HepG2 (cell line): ENCODE results near the gene FANCM. TPM values are rescaled to one million over a fixed set of nuclear protein-coding genes. Genes with fewer than 3 reads are reported as not detected.

ENCODE experiments used
- ATAC-seq: fragments of 200-7000 bp; cut with Tn5 transposase; 3 replicates; pipeline ENCODE4 v1.9.1; 2020; ENCODE audit warnings: mild to moderate bottlenecking, moderate library complexity
- BruUV-seq: library from RNA; stranded (reverse); fragments of 400-500 nt; replicated peaks from 2 replicates; lab custom pipeline; 2021; lab: Mats Ljungman, UMichigan
- CTCF ChIA-PET: fragments of 300-600 bp; formaldehyde crosslinking; extraction: SDS; loops from one replicate; lab custom pipeline; 2021; ENCODE audit warnings: low total read pairs, inconsistent platforms, low intra/inter-chr PET ratio; lab: Yijun Ruan, JAX
- POLR2A ChIA-PET: fragments of 350-600 bp; sonication (Branson Sonifier 250); formaldehyde crosslinking; loops from one replicate; lab custom pipeline; 2020; ENCODE audit warnings: antibody characterized with exemption, inconsistent platforms; lab: Yijun Ruan, JAX
- DNase-seq: peaks from one replicate; pipeline ENCODE4 v3.0.0-alpha.2; 2015; ENCODE audit warnings: low spot score
- FAIRE-seq: peaks from 3 replicates; lab custom pipeline; 2011; peaks lifted over from hg19 to GRCh38; lab: Jason Lieb, UNC
- H2AFZ ChIP-seq: one replicate; pipeline ENCODE4 v1.6.1; 2011; ENCODE audit warnings: low read length, inconsistent platforms
- H3K27ac ChIP-seq: fragments of 300-600 bp; 3 replicates; pipeline ENCODE4 v1.8.0; 2011; ENCODE audit warnings: mixed run types, mild to moderate bottlenecking, mixed read lengths, low read length, inconsistent platforms; ENCODE audit not compliant: insufficient read depth; ENCODE audit errors: extremely low read length
- H3K27me3 ChIP-seq, 2 experiments: fragments of 200-600 bp in 1 of 2; 2 replicates in 1 of 2; 3 replicates in 1 of 2; pipeline versions ENCODE4 v1.6.0 to v1.8.0; 2011; ENCODE audit warnings: low read length in 2 of 2, mild to moderate bottlenecking in 2 of 2, moderate library complexity in 2 of 2, inconsistent platforms in 1 of 2; ENCODE audit not compliant: insufficient read depth in 2 of 2, control insufficient read depth in 1 of 2
- H3K36me3 ChIP-seq, 2 experiments: fragments of 200-600 bp in 1 of 2; replicated peaks in 1 of 2; 2 replicates in 1 of 2; 3 replicates in 1 of 2; pipeline versions ENCODE4 v1.5.1 to v1.8.0; 2011; ENCODE audit warnings: low read length in 2 of 2, inconsistent platforms in 1 of 2; ENCODE audit not compliant: insufficient read depth in 2 of 2, control insufficient read depth in 1 of 2
- H3K4me1 ChIP-seq: 2 replicates; pipeline ENCODE4 v1.5.1; 2012; ENCODE audit warnings: low read length, inconsistent platforms; ENCODE audit not compliant: insufficient read depth
- H3K4me2 ChIP-seq: 2 replicates; pipeline ENCODE4 v1.6.0; 2011; ENCODE audit warnings: low read depth, low read length, inconsistent platforms
- H3K4me3 ChIP-seq, 3 experiments: fragments of 200-600 bp in 1 of 3; sonication (generic), shearing (Covaris generic) in 1 of 3; replicated peaks in 1 of 3; 2 replicates each; pipeline ENCODE4 v1.5.1; 2011 to 2016; ENCODE audit warnings: low read length in 3 of 3, inconsistent platforms in 2 of 3, low read depth in 2 of 3, mild to moderate bottlenecking in 2 of 3, control low read depth in 1 of 3, mixed read lengths in 1 of 3; ENCODE audit not compliant: insufficient read depth in 1 of 3
- H3K79me2 ChIP-seq: one replicate; pipeline ENCODE4 v1.6.1; 2011; ENCODE audit warnings: low read length, inconsistent platforms; ENCODE audit not compliant: insufficient read depth
- H3K9ac ChIP-seq: 2 replicates; pipeline ENCODE4 v1.6.0; 2011; ENCODE audit warnings: mild to moderate bottlenecking, low read depth, low read length, inconsistent platforms; ENCODE audit not compliant: insufficient read depth
- H3K9me3 ChIP-seq: 2 replicates; pipeline ENCODE4 v1.5.1; 2012; ENCODE audit warnings: mild to moderate bottlenecking, low read length
- H4K20me1 ChIP-seq: 2 replicates; pipeline ENCODE4 v1.6.0; 2011; ENCODE audit warnings: inconsistent platforms, mild to moderate bottlenecking, low read length, moderate library complexity; ENCODE audit not compliant: insufficient read depth
- BHLHE40 ChIP-seq: IDR thresholded peaks from 2 replicates; pipeline ENCODE4 v1.6.1; 2011; ENCODE audit warnings: low read length, improper control_type of control experiment
- ESRRA ChIP-seq: sonication (generic); formaldehyde crosslinking; IDR thresholded peaks from 2 replicates; pipeline ENCODE4 v1.5.1; 2020; ENCODE audit warnings: mild to moderate bottlenecking, low read depth, missing genetic modification reagents
- ETV5 ChIP-seq: IDR thresholded peaks from 2 replicates; pipeline ENCODE4 v1.6.1; 2018; ENCODE audit warnings: missing biosample characterization, missing genetic modification reagents, inconsistent platforms, borderline replicate concordance
- ZNF101 ChIP-seq: sonication (generic); formaldehyde crosslinking; IDR thresholded peaks from 2 replicates; pipeline ENCODE4 v1.4.0; 2020; ENCODE audit warnings: mild to moderate bottlenecking, low read depth, missing genetic modification reagents, borderline replicate concordance
- ZNF441 ChIP-seq: sonication (generic); formaldehyde crosslinking; IDR thresholded peaks from 2 replicates; pipeline ENCODE4 v1.7.0; 2021; ENCODE audit warnings: missing genetic modification reagents, borderline replicate concordance
- ZNF446 ChIP-seq: sonication (generic); formaldehyde crosslinking; IDR thresholded peaks from 2 replicates; pipeline ENCODE4 v1.5.0; 2020; ENCODE audit warnings: mild to moderate bottlenecking, missing genetic modification reagents
- WGBS: methylation state at CpG from one replicate; pipeline ENCODE4 v1.1.6; 2017; ENCODE audit warnings: low lambda C conversion rate; 5-methylcytosine and 5-hydroxymethylcytosine counted together
- in situ Hi-C: cut with HindIII; loops from 2 replicates; pipeline ENCODE4 v1.10.0; 2017; ENCODE audit warnings: low pct_unique_long_range_greater_than_20kb; ENCODE audit not compliant: extremely low pct_ligation_motif_present
- intact Hi-C: fragments of 100-400 bp; cut with micrococcal nuclease; formaldehyde crosslinking; loops from one replicate; pipeline ENCODE4 v1.10.0; 2022; ENCODE audit not compliant: unreplicated experiment
- polyA plus RNA-seq, 8 experiments: library from polyadenylated mRNA; depleted of rRNA in 3 of 8; stranded (reverse) in 7 of 8; unstranded in 1 of 8; fragments of >200 nt; fragmentation: Illumina TruSeq in 4 of 8; extraction: Trizol in 4 of 8; gene quantifications; 2 replicates each; pipeline versions ENCODE4 v1.2.1 to v1.2.3, GENCODE V29; 2011 to 2016; ENCODE audit warnings: low read depth in 4 of 8, missing spikeins in 1 of 8, mixed read lengths in 1 of 8; ENCODE audit not compliant: insufficient read depth in 1 of 8
- total RNA-seq, 5 experiments: library from RNA; depleted of rRNA; stranded (reverse); fragments of >200 nt; fragmentation: Illumina TruSeq; extraction: Trizol; gene quantifications; 2 replicates each; pipeline ENCODE4 v1.2.3, GENCODE V29; 2016; ENCODE audit warnings: low read depth in 1 of 5
- TF ChIP-seq, protein P1 (sequence below): sonication (generic); formaldehyde crosslinking; IDR thresholded peaks from 2 replicates; pipeline ENCODE4 v1.4.0; 2020; ENCODE audit warnings: missing genetic modification reagents
- TF ChIP-seq, protein P2 (sequence below): sonication (generic); formaldehyde crosslinking; IDR thresholded peaks from 2 replicates; pipeline ENCODE4 v1.4.0; 2020; ENCODE audit warnings: missing genetic modification reagents
- TF ChIP-seq, protein P3 (sequence below): sonication (generic); formaldehyde crosslinking; IDR thresholded peaks from 2 replicates; pipeline ENCODE4 v1.4.0; 2020; ENCODE audit warnings: mild to moderate bottlenecking, missing genetic modification reagents

FANCM gene
- total and polyA plus RNA-seq, 2 of the 13 experiments (the other 11 are each of a cell fraction or from before 2014, with no cell fraction given) = 2.6 to 10.4 TPM

DNA sequence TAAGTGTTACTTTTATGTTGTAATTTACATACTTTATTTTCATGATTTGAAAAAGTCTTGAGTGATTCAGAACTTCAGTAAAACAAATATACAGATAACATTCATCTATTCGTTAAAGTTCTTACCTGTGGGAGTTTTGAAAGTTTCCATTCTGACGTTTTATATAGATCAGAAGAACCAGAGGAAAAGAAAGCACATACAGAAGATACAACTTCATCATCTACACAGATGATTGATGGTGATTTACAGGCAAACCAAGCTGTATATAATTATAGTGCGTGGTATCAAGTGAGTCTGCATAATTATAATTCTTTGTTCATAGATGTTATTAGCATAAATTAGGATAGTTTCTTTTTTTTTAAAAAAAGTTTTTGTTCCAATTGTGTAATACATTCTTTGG lies 21.4 kb upstream of the FANCM start (continued):
- TF ChIP-seq, protein P1, sequence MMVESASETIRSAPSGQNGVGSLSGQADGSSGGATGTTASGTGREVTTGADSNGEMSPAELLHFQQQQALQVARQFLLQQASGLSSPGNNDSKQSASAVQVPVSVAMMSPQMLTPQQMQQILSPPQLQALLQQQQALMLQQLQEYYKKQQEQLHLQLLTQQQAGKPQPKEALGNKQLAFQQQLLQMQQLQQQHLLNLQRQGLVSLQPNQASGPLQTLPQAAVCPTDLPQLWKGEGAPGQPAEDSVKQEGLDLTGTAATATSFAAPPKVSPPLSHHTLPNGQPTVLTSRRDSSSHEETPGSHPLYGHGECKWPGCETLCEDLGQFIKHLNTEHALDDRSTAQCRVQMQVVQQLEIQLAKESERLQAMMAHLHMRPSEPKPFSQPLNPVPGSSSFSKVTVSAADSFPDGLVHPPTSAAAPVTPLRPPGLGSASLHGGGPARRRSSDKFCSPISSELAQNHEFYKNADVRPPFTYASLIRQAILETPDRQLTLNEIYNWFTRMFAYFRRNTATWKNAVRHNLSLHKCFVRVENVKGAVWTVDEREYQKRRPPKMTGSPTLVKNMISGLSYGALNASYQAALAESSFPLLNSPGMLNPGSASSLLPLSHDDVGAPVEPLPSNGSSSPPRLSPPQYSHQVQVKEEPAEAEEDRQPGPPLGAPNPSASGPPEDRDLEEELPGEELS = no peak
- TF ChIP-seq ZNF441 (CRISPR knock-in tag) = no peak
- TF ChIP-seq, all 625 proteins: peak for 0

DNA sequence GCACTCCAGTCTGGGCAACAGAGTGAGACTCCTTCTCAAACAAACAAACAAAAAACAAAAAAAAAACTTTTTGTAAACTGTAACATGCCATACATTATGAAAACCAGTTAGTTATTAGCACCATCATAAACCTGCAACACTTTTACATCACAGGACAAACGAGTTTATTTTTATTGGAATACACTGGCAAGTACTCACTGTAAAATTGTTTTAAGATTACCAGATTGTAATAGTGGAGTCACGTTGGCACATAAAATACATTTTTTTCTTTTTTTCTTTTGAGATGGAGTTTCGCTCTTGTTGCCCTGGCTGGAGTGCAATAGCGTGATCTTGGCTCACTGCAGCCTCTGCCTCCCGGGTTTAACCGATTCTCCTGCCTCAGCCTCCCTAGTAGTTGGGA lies 17.1 kb upstream of the FANCM start:
- H3K4me3 ChIP-seq = no peak overlapping the region
- H3K9me3 ChIP-seq = no peaks in the 10 kb centered on the region
- H3K36me3 ChIP-seq = peaks cover 6 to 59% of the 10 kb centered on the region in 2 experiments
- H3K79me2 ChIP-seq = no peaks in the 10 kb centered on the region
- intact Hi-C loops (no loop called here), in situ Hi-C loops (no loop called here)
- CTCF ChIA-PET = no interaction called here
- BruUV-seq = no TSS peak
- DNase-seq (no peak), ATAC-seq (no peak), FAIRE-seq (no peak)
- no peaks in the 10 kb centered on the region; the same call in 1 of the 2 replicates for H4K20me1 ChIP-seq
- no peaks in the 10 kb centered on the region for H3K27me3 ChIP-seq
- no peak overlapping the region for H3K9ac ChIP-seq
- H3K4me2 ChIP-seq = no peak overlapping the region
- no peak overlapping the region for H2AFZ ChIP-seq
- TF ChIP-seq ZNF446 (no peak), ESRRA (CRISPR knock-in tag) (no peak)
- 95% methylated on average over 6 of the region's 6 CpGs for WGBS
- H3K4me1 ChIP-seq = peaks cover 13% of the 10 kb centered on the region
- POLR2A ChIA-PET = no interaction called here
- no peak overlapping the region for H3K27ac ChIP-seq

DNA sequence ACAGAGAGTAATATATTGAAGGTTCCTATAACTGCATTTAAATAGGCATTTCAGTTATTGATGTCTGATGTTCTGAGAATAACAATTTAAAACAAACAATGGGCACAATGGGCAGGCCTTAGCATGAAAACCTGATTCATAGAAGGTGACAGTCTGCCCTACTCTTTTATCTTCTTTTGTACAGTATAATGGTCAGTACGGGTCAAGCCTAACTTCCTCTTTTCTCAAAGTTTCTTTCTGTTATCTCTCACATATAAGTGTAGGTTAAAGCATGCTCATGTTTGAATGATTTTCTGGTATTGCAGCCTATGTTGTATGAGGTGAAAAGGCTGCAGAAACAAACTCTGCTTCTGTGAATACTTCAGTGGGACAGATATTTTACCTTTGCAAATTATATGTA lies 15.6 kb upstream of the FANCM start:
- Histone ChIP-seq H3K79me2 (no peaks in the 10 kb centered on the region), H3K4me3 (no peak overlapping the region), H3K9me3 (no peaks in the 10 kb centered on the region), H3K27me3 (no peaks in the 10 kb centered on the region), H3K9ac (no peak overlapping the region), H4K20me1 (no peaks in the 10 kb centered on the region; the same call in 1 of the 2 replicates), H3K36me3 (peaks cover 6 to 51% of the 10 kb centered on the region in 2 experiments), H3K4me1 (peaks cover 5% of the 10 kb centered on the region), H2AFZ (no peak overlapping the region), H3K4me2 (no peak overlapping the region), H3K27ac (no peak overlapping the region)
- CTCF ChIA-PET = no interaction called here
- DNase-seq = no peak
- no peak for ATAC-seq
- WGBS = 100% methylated on average over 1 of the region's 1 CpG
- FAIRE-seq = no peak
- POLR2A ChIA-PET = no interaction called here
- TF ChIP-seq ZNF101 (CRISPR knock-in tag) (no peak), BHLHE40 (no peak), ETV5 (CRISPR knock-in tag) (no peak)
- TF ChIP-seq, protein P2, sequence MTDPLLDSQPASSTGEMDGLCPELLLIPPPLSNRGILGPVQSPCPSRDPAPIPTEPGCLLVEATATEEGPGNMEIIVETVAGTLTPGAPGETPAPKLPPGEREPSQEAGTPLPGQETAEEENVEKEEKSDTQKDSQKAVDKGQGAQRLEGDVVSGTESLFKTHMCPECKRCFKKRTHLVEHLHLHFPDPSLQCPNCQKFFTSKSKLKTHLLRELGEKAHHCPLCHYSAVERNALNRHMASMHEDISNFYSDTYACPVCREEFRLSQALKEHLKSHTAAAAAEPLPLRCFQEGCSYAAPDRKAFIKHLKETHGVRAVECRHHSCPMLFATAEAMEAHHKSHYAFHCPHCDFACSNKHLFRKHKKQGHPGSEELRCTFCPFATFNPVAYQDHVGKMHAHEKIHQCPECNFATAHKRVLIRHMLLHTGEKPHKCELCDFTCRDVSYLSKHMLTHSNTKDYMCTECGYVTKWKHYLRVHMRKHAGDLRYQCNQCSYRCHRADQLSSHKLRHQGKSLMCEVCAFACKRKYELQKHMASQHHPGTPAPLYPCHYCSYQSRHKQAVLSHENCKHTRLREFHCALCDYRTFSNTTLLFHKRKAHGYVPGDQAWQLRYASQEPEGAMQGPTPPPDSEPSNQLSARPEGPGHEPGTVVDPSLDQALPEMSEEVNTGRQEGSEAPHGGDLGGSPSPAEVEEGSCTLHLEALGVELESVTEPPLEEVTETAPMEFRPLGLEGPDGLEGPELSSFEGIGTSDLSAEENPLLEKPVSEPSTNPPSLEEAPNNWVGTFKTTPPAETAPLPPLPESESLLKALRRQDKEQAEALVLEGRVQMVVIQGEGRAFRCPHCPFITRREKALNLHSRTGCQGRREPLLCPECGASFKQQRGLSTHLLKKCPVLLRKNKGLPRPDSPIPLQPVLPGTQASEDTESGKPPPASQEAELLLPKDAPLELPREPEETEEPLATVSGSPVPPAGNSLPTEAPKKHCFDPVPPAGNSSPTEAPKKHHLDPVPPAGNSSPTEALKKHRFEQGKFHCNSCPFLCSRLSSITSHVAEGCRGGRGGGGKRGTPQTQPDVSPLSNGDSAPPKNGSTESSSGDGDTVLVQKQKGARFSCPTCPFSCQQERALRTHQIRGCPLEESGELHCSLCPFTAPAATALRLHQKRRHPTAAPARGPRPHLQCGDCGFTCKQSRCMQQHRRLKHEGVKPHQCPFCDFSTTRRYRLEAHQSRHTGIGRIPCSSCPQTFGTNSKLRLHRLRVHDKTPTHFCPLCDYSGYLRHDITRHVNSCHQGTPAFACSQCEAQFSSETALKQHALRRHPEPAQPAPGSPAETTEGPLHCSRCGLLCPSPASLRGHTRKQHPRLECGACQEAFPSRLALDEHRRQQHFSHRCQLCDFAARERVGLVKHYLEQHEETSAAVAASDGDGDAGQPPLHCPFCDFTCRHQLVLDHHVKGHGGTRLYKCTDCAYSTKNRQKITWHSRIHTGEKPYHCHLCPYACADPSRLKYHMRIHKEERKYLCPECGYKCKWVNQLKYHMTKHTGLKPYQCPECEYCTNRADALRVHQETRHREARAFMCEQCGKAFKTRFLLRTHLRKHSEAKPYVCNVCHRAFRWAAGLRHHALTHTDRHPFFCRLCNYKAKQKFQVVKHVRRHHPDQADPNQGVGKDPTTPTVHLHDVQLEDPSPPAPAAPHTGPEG (CRISPR knock-in tag) = no peak
- TF ChIP-seq, protein P3, sequence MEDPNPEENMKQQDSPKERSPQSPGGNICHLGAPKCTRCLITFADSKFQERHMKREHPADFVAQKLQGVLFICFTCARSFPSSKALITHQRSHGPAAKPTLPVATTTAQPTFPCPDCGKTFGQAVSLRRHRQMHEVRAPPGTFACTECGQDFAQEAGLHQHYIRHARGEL (CRISPR knock-in tag) = no peak
- in situ Hi-C loops (no loop called here), intact Hi-C loops (no loop called here)
- BruUV-seq = no TSS peak
